HG02885 (cell line): ENCODE data around the gene SMIM36.
"Not testable (repeated sequence)": the region's sequence is repeated elsewhere in the genome, so short reads cannot be mapped to it uniquely, and the experiment has no call there.

Source experiments
- ATAC-seq: cut with Tn5 transposase; IDR thresholded peaks from one replicate; pipeline ENCODE4 v1.9.1; 2021; ENCODE audit warnings: mild to moderate bottlenecking; ENCODE audit not compliant: unreplicated experiment, poor library complexity

Gene SMIM36

DNA sequence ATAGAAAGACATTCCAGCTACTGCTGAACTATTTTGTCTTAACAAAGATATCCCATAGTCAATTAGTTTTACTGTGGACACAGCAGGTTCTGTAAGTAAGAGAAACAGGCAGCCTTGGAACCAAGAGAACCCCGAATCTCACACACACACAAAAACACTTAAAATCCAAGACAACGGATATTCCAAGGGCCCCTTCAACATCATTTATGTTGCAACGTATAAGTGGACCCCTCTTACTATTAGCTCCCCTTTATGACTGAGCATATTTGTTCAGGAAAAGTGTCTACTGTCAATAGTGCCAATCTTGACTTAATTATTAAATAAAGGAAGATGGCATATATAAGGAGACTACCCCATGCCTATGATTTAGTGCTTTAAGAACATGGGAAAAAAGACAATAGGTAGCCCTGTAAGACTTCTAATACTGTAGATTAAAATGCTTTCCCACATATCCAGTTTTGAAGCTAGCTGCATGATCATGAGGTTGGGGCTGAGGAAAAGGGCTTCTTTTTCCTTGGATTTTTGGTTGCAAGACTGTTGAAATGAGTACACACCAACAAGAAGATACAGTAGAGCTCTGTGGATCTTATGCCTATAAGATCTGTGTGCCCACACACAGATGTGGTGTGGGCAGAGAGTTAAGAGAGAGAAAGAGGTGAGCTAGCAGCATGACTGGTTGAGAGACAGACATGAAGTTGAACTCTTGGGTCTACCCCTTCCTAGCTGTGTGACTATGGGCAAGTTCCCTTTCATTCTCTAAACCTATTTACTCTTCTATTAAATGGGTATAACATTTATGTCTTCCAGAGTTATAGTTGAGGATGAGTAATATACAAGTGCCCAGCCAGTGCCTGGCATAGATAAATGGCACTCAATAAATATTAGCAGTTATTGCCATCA, 92.6 kb downstream of the SMIM36 start:
- no peak for ATAC-seq

DNA sequence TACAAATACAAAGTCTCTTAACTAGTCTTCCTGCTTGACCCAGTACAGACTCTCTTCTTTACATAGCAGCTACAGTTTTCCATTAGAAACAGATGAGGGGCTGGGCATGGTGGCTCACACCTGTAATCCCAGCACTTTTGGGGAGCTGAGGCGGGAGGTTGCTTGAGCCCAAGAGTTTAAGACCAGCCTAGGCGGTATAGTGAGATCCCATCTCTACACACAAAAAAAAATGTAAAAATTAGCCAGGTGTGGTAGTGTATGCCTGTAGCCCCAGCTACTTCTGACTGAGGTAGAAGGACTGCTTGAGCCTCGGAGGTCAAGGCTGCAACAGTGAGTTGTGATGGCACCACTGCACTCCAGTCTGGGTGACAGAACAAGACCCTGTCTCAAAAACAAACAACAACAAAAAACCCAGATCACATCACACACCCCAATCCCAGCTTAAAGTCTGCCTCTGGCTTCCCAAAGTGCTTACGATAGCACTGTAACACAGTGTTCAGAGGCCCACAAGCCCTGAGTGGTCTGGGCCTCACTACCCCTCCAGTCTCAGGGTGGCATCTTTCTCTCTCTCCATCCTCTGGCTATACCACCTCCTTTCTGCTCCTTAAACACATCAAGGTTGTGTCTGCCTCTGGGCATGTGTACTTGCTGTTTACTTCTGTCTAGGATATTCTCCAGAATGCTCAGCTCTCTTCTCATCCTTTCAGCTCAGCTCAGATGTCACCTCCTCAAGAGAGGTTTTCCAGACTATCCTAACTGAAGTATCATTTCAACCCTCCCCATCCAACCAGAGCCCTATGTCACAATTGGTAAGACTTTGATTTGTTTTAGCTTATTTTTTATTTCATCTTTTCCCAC, 93.6 kb downstream of the SMIM36 start:
- no peak for ATAC-seq

DNA sequence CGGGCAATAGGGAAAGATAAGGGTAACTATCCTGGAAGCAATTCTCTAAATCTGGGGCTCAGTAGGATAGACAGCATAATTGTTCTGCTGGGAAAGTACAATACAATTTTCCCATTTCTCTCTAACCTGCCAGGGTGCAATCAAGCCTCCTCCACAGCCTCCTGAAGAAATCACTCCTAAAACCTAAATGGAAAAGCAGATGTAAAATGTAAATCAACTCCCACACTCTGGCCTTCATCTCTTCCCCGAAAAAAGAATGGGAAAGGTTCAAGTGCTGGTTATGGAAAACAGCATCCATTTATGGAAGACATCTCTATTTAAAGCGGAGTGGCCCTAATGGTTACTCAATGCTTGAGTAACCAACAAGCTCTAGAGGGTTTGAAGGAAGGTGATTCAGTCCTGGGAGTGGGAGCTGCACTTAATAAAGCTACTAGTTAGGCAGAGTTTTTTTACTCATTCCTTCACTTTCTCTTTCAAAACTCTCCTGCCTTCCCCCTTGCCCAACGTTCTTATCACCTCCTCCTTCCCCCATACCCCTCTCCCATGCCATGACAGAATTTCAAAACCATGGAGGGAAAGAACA, 94.7 kb downstream of the SMIM36 start:
- ATAC-seq = no peak

DNA sequence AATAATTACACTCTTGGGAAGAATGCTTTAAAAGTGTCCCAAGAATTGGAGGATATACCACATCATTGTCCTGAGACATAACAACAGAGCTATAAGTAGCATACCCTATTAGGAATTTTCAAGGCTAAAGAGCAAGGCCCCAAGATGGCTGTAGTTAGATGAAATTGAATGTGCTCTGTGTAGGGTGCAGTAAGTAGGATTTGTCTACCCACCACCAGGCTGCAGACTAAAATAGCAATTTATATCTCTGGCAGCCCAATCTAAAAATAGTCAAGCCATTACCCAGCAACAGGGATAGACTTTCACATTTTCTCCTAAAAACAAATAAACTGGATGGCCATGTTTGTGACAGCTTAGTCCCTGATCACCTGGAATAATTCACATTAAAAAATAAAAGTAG, 95.3 kb downstream of the SMIM36 start:
- no peak for ATAC-seq

DNA sequence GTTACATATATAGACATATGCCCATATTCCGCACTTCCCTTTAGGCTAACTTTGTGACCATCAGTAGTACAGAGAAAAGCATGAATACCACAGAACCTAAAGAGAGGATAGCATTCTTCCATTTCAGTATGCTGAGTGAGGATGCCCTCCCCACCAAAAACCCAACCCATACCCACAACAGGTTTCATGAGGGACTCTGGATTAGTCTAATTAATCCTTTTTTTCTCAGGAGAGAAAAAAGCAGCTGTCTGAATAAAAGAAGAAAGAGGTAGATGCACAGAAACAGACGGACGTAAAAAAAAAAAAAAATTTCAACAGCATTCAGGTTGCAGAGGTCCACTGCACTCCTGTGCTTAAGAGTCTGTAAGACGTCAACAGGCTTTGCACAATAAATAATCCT, 96.3 kb downstream of the SMIM36 start:
- ATAC-seq = no peak

DNA sequence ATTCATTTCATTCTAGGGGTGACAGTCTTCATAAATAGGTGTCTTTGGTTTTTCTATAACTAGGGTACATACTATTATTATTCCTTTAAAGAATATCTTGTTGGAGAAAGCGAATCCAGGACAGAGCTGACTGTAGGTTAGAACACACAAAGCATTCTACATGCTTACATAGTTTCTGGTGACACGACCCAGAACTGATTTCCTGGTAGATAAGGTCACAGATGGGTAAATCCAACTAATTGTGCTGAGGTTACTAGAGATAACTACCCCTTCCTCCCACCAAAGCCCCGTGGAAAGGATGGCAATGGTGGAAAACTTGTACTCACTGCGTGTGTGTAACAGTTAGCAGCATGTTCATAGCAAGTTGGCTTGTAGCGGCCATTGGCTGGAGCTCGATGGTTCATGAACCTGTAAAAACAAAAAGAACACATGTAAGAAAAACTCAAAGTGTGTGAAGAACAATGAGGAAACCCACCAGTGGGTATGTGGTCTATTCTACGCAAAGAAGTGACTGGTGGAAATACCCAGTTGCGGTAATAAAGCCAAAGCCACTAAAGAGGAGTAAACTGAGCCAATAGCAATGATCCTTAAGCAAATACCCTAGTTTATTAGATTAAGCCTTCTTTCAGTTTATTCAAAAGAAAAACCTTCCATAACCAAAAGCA, 97.3 kb downstream of the SMIM36 start:
- no peak for ATAC-seq

DNA sequence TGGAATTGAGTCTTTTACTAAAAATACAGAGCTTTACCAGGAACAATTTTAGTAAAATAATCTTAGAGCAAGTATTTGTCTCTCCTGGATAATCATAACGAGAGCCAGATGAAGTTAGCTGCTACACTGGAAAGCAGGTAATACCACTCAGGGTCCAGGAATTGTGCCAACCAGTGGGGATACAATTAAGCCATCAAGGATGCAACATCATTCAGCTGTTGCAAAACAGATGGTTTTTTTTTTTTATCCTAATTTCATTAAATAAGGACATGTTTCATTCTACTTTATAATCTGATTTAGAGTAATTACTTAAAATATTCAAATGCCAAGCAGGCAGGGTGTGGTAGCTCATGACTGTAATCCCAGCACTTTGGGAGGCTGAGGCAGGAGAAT, 99.8 kb downstream of the SMIM36 start:
- ATAC-seq = no peak

DNA sequence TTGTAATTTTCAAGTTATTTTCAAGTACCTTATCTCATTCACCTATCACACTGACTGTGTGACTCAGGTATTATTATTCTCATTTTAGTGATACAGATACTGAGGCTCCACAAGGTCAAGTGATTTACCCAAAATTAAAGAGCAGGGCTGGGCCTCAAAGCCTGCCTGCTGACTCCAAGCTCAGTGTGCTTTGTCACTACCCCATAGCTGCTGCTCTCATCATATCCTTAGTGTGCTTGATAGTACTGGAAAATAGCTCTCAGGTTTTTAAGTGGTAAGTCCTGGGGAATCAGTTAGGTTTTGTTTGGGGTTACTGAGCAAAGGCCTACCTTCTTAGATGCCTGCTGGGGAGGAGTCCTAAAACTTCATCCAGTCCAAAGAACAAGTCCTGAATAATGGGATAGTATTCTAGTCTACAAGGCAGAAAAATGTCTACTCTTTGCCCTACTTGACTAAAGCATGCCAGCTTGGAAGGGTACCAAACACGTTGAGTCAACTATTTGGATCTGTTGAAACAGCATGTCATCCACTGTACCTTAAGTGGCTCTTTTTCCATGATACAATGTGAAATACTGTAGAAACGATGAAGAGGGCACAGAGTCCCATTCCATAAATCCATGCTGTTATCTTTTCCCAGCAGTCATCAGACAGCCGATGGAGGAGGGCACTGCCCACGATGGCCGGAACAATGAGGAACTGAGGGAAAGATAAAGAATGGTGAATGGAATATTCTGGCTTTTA, 100.4 kb downstream of the SMIM36 start:
- no peak for ATAC-seq

DNA sequence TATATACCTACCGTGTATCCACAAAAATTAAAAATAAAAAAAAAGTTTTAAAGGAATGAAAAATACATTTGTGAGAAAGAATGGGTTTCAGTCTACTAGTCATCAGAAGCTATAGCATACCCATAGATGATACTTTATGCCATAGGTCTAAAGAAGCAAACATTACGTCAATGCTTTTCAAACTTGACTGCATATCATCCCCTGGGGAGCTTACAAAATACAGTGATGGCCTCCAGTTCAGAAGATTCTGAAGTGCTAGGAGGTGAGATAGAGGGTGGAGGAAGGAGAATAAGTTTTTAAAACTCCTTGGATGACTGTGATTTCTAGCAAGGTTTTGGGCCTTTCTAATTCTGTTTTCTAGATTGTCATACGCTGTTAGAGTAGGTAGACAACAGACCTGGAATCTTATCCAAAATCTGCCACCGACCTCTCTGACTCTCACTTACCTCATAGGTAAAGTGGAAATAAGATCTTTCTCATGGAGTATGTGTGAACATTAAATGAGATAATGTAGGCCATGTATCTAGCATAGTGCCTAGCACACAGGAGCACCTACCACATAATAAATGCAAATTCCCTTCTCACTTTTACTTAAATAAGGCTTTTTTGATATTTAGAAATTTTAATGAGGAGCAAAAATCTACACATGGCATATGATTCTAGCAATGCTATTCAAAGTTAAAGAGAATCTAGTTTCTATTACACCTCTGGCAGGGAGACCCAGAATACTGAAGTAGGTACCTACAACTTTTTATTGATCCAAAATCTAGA, 102.0 kb downstream of the SMIM36 start:
- no peak for ATAC-seq

DNA sequence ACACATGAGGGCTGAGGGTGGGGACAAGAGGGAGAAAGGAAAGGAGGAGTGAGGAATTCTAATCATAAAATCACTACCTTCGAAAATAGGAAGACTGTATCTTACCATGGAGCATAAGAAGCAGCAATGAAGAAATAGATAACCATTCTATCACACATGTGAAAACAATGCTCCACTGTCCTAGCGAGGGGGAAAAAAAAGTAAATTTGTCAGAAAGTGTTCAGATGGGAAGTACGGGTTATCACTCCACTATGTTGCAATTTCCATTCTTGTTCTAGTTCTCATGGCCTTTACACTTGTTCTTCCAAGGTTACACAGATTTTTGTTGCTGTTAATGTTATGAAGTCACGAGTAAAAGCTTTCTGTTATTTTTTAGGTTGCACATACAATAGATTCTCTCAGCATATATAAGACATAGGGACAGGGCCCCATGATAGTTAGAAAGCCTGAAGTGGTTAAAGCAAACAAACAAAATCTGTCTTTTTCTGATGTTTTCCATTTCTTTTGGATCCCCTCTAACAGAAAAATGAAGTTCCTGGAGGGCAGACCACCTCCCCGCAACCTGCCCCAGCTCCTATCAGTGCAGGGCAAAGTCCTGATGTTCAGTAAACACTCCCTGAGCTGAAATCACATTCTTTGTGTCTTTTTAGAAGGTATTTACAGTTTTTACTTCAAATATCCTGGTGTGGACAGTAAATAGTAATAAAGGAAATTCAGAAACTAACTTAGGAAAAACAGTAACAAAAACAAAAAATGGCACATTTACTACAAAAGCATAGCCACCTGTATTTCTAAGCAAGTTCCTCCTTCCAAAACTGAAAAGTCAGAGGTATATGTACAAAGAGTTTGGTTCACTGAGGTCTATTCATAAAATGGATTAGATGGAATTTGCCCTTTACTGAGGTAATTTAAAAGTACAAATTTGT, 103.3 kb downstream of the SMIM36 start:
- ATAC-seq = no peak

DNA sequence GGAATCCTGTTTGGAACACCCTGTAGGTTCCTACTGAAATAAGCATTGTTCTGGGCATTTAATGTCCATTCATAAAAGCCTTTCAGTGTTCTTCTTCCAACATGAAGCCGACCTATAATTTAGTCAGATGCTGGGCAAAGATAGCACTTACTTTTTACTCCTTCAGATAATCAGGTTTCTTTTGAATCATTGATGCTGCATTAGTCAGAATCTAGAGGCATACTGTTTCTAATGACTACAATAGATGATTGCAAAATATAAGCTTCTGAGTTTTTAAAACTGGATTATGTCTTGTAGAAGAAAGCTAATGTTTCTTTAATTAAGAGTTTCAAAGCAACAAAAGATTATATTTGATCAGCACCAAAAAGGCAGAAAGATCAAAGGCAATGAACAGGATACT, 105.7 kb downstream of the SMIM36 start:
- ATAC-seq = no peak

DNA sequence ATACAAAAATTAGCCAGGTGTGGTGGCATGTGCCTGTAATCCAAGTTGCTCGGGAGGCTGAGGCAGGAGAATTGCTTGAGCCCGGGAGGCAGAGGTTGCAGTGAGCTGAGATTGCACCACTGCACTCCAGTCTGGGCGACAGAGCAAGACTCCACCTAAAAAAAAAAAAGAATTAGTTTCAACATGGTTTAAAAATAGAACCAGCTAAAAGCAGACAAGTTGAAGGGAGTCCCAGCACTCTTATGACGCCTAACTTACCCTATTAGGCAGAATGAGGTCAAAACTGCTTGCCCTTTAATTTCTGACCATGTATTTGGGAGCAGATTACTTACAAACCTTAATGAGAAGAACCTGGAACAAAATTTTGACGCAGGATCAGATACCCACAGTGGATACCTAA, 107.1 kb downstream of the SMIM36 start:
- ATAC-seq = not testable (repeated sequence)

DNA sequence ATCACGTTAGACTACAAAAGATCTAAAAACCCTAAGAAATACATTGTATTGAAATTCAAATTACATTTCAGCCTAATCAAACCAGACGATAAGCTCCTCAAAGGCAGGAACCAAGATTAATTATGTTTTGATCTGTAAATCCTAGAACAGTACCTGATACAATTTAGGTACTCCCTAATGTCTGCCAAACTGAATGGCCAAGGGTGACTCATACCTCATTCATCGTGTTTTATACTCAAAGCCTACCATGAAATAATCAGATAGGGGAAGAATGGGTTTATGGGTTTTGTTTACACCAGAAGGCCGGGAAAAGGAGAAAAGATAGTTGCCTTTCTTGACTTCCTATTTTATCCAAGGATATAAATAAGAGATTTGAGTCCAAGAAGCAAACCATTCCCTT, 108.9 kb downstream of the SMIM36 start:
- ATAC-seq = no peak
